ENCODE measurements around the gene CC2D2B.

GRCh38 chr10:95925033-95925432, 17.3 kb downstream of the CC2D2B start:
- TF ChIP-seq, protein P1, sequence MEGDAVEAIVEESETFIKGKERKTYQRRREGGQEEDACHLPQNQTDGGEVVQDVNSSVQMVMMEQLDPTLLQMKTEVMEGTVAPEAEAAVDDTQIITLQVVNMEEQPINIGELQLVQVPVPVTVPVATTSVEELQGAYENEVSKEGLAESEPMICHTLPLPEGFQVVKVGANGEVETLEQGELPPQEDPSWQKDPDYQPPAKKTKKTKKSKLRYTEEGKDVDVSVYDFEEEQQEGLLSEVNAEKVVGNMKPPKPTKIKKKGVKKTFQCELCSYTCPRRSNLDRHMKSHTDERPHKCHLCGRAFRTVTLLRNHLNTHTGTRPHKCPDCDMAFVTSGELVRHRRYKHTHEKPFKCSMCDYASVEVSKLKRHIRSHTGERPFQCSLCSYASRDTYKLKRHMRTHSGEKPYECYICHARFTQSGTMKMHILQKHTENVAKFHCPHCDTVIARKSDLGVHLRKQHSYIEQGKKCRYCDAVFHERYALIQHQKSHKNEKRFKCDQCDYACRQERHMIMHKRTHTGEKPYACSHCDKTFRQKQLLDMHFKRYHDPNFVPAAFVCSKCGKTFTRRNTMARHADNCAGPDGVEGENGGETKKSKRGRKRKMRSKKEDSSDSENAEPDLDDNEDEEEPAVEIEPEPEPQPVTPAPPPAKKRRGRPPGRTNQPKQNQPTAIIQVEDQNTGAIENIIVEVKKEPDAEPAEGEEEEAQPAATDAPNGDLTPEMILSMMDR (conservative IDR thresholded peaks at IDR 0.05; ENCODE audit: low read depth in 2 of 2): peak in 1 of 2 experiments; percentile 35; a peak in 1 of 4 replicates
- no peak for TF ChIP-seq POLR2AphosphoS5 (IDR thresholded peaks at IDR 0.05; ENCODE audit: low read depth)
- no peak for TF ChIP-seq EZH2 (IDR thresholded peaks at IDR 0.05; ENCODE audit: low read depth, unreplicated experiment)
- TF ChIP-seq REST (IDR thresholded peaks at IDR 0.05; ENCODE audit: unreplicated experiment): no peak
- TF ChIP-seq, protein P2, sequence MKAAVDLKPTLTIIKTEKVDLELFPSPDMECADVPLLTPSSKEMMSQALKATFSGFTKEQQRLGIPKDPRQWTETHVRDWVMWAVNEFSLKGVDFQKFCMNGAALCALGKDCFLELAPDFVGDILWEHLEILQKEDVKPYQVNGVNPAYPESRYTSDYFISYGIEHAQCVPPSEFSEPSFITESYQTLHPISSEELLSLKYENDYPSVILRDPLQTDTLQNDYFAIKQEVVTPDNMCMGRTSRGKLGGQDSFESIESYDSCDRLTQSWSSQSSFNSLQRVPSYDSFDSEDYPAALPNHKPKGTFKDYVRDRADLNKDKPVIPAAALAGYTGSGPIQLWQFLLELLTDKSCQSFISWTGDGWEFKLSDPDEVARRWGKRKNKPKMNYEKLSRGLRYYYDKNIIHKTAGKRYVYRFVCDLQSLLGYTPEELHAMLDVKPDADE (IDR thresholded peaks at IDR 0.05): no peak
- TF ChIP-seq EZH2phosphoT487 (IDR thresholded peaks at IDR 0.05; ENCODE audit: unreplicated experiment): no peak

All from GM23338 (cell line).